Ureter (tissue), 1 donor: Measurements from ENCODE around the gene ITPRIP. TPM values are rescaled to one million over a fixed set of nuclear protein-coding genes. Genes with fewer than 3 reads are reported as not detected.

Experiments used
- DNase-seq: peaks from one replicate; pipeline ENCODE4 v3.0.0-alpha.2; 2020; ENCODE audit warnings: low spot score
- total RNA-seq: library from RNA; stranded (reverse); gene quantifications from one replicate; pipeline ENCODE4 v1.2.4, GENCODE V29; 2023
- donor health status: DM: yes; HTN: yes; CAD: no.

The ITPRIP gene
- total RNA-seq, 1 donor from 2014 or later: 18.3 TPM

- no peak for DNase-seq
Measured at GRCh38 chr10:104326991-104327610, 11.2 kb downstream of the ITPRIP start.

DNA sequence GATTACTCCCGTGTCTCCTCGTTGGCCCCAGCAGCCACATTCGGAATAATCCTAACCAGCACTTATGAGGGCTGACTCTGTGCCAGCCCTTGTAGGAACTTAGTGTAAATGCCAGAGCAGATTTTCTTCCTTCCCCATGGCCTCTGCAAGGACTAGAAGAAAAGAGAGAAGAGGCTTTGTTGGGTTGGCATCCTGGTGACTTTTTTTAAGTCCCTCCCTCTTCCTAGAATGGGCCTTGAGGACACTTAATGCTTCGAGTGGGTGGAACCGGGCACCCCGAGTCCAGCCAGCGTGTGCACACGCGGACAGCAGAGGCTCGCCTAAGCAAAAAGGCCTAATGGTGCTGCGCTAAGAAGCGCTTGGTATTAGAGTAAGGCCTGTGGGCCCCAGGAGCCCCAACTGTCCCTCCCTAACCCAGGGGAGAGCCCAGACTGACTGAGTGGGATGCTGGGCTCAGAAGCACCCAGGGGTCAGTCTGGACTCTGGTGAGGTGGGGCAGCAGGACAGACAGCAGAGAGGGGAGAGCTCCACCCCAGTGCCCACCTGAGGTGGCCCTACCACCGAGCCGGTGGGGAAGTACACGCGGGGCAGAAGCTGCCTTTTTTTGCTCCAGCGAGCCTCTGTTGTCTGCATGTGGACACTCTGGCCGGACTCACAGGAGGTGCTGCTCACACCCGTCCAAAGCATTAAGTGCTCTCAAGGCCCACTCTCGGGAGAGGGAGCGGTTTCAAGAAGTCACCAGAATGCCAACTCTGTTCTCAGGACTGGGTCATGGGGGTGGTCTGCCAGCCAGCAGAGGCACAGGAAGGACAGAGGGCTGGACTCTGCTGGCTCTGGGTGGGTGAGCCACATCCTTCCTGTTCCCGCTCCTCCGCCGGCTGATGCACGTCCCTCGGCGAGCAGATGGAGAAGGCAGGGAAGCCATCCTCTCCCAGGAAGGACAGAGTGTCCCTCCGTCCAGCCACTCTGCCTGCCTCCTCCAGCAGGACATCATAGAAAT, 12.5 kb downstream of the ITPRIP start:
- DNase-seq: no peak

- DNase-seq: no peak
Measured at GRCh38 chr10:104324931-104325330, 13.3 kb downstream of the ITPRIP start.

- DNase-seq: no peak
Measured at GRCh38 chr10:104324221-104324686, 14.0 kb downstream of the ITPRIP start.

DNA sequence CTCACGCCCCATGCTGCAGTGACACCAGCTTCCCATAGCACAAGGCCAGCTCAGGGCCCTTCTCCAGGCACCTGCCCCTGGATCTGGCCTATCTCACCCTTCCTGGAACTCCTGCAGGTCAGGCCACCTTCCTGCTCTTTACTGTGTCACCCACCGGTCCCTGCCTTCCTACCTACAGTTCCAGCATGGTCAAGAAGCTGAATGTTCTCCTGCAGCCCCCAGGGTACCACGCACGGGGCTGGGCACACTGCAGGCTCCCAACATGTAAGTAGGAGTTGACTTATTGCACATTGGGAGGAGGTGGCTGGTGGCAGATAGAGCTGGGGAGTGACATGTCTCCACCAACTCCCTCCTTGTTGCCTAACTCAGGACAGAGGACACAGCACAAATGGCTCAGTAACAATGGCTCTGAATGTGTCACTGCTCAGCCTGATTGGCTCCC, 14.5 kb downstream of the ITPRIP start:
- DNase-seq: no peak

- DNase-seq: no peak
Measured at GRCh38 chr10:104323085-104323484, 15.2 kb downstream of the ITPRIP start.

GRCh38 chr10:104322416-104322782, 15.9 kb downstream of the ITPRIP start:
- DNase-seq: no peak

DNA sequence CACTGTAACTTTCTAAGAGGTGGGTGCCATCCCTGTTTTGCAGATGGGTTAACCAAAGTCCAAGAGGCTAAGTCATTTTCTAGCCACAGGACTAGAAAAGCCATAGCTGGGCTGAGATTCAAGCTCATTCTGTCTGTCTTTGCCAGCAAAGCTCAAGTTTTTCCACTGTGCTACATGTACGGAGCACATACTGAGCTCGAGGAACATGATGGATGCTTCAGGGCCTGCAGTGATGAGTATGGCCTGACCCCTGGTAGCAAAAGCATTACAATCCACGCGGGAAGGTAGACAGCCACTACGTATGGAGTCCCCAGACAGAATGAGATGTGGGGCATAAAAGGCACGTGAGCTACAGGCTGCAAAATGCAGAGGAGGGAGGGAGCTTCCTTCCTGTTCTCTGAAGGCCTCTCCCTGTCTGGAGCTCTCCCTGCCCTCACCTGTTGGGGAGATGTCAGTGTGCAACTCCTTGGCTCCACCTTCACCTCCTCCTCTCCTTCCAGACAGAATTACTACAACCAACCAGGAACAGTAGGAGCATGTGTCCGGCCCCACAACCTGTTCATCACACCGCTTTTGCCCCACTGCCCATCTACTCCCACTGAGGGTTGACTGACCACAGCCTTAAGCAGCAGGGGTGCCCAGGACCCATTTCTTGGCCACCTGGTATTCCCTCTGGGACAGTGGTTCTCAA, 16.4 kb downstream of the ITPRIP start:
- no peak for DNase-seq

- no peak for DNase-seq
Measured at GRCh38 chr10:104321226-104321625, 17.0 kb downstream of the ITPRIP start.

- DNase-seq: no peak
Measured at GRCh38 chr10:104318810-104319741, 19.2 kb downstream of the ITPRIP start.

GRCh38 chr10:104318326-104318725, 19.9 kb downstream of the ITPRIP start:
- DNase-seq: no peak

- DNase-seq: no peak
Measured at GRCh38 chr10:104317726-104318299, 20.5 kb downstream of the ITPRIP start.

DNA sequence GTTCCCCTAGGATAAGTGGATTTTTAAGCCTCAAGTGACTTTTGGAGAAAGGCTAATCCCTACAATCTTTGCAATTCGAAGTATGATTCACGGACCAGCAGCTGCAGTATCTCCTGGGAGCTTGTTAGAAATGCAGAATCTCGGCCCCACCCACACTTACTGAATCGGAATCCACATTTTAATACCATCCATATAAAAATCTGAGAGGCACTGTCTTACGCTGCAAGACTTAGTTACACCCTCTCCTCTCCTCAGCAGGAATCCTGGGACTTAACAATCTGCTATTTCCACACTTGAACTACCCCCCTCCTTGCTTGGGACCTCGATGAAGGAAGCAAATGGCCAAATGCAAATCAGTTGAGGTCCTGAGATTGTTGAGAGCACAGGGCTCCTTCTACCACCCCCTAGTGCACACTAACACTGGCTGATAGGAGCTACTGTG, 21.0 kb downstream of the ITPRIP start:
- DNase-seq: no peak

DNA sequence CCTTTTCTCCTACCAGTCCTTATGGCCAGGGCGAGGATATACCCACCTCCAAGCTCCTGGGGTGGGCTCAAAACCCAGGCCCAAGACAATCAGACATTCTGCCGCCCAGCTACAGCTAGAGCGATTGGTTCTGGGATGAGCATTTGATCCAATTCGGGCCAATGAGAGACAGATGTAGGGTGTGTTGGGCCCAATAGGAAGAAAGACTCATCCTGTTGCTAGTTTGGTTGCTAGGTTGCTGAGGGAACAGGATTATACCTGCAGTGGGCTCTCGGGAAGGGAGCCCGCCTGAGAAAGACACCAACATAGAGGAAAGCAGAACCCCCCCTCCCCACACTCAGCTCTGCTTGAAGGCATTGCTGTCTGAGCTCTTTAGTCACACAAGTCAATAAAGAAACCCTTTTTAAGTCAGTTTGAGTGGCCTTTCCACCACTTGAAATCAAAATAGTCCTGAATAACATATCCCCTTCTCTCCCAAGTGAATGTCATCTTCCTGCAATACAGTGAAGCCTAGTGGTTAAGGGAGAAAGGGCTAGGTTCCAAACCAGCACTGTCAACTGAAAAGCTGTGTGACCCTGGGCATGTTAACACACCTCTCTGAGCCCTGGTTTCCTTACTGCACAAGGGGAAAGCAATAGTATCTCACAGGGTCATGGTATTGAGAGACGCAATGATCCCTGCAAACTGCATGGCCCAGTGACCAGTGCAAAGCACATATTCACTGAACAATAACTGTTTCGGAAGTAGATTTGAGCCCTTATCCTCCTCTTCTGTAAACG, 21.8 kb downstream of the ITPRIP start:
- no peak for DNase-seq

- DNase-seq: no peak
Measured at GRCh38 chr10:104315486-104315921, 22.8 kb downstream of the ITPRIP start.

DNA sequence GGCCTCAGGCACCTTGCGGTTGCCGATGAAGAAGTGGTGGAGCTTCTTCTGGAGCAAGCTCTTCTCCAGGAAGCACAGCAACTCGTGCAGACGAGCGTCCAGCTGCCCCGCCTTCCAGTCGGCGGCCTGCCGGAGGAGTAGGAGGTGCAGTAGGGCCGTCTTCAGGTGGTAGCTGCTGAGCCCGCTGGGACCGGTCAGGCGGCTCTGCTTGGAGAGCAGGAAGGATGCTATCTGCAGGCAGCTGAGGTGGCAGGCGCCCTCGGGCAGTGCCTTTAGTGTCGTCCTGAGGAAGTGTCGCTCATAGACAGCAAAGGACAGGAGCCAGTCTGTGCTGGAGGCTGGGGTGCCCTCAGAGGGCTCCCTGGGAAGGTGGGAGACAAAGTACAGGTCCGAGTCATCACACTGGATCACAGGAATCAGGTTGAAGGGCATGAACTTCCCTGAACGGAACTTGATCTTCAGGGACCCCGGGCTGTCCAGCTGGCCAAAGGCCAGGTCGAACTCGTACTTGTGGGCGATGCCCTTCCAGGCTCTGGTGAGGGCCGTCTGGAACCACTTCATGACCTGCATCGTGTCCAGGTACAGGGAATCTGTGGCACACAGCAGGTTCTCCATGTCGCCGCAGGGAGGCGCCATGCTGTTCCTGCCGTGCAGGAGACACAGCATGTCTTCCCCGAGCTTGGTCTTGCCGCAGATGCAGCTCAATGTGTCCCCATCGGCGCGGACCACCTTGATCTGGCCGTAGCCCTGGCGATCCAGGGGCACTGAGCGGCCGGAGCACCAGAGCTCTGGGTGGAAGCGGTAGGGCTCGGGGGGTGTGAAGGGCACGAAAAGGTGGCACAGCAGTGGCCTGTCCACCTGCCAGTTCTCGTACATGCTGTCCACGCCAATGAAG, 23.4 kb downstream of the ITPRIP start:
- DNase-seq: no peak

- no peak for DNase-seq
Measured at GRCh38 chr10:104311184-104311720, 27.0 kb downstream of the ITPRIP start.
